IPS-18a (cell line): Measurements from ENCODE around the gene OR6C68.
"Not testable (repeated sequence)": the region's sequence is repeated elsewhere in the genome, so short reads cannot be mapped to it uniquely, and the experiment has no call there.

Experiments
- H3K27ac ChIP-seq: one replicate; pipeline ENCODE4 v1.5.1; 2013; ENCODE audit warnings: low read length
- H3K27me3 ChIP-seq: one replicate; pipeline ENCODE4 v1.6.1; 2013; ENCODE audit warnings: mild to moderate bottlenecking, low read length; ENCODE audit not compliant: control insufficient read depth, insufficient read depth
- H3K36me3 ChIP-seq: one replicate; pipeline ENCODE4 v1.6.1; 2013; ENCODE audit warnings: low read depth, low read length; ENCODE audit not compliant: control insufficient read depth
- H3K4me1 ChIP-seq: one replicate; pipeline ENCODE4 v1.6.1; 2013; ENCODE audit warnings: low read depth, low read length; ENCODE audit not compliant: control insufficient read depth
- H3K4me3 ChIP-seq: one replicate; pipeline ENCODE4 v1.5.1; 2013; ENCODE audit warnings: low read length
- H3K9ac ChIP-seq: one replicate; pipeline ENCODE4 v1.6.1; 2013; ENCODE audit warnings: mild to moderate bottlenecking, low read length, moderate library complexity
- H3K9me3 ChIP-seq: one replicate; pipeline ENCODE4 v1.6.1; 2013; ENCODE audit warnings: low read depth, low read length; ENCODE audit not compliant: control insufficient read depth

OR6C68 gene

DNA sequence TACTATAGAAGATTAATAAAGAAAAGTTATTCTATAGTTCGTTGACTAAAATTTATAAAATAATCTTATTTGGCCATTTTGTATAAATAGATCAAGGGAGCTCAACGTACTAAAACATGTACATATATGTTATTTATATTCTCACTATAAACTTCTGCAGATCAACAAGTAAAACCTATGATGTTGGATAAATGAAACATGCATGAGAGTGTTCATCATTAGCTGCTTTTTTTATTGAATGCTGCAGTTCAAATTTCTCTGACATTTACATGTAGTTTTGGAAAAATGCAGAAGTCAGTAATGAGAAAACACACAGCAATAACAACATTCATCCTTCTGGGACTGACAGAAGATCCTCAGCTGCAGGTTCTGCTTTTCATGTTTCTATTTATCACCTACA, at the start of gene OR6C68:
TSS of gene OR6C68 (plus strand) at position 301 of the 400 bp plus-strand sequence. CDS start at position 301, 0 bp downstream.
- H3K4me3 ChIP-seq = no peak within 1 kb of the TSS
- no peak within 1 kb of the TSS for H3K27ac ChIP-seq
- H3K4me1 ChIP-seq = no peaks in the 10 kb centered on the region
- H3K27me3 ChIP-seq = no peaks in the 10 kb centered on the region
- no peaks in the 10 kb centered on the region for H3K36me3 ChIP-seq
- H3K9me3 ChIP-seq = no peaks in the 10 kb centered on the region
- no peak within 1 kb of the TSS for H3K9ac ChIP-seq

DNA sequence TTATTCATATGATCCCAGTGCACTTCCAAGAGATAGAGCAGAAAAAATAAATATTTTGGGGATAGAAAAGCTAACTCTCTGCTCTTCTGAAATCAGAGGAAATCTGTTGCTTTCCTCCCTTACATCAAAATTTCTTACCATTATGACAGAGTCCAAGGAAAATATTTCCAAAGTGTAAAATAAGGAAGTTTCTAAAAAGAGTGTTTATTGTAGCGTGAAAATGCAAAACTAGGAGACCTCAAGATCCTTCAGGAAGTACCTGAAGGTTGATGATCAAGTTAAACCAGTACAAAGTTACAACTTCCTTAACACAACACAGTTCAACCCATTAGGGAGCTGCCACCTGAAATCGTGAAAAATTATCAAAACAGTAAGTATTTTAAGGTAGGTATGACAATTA, 48.4 kb upstream of the OR6C68 start, which contains the start of gene OR6C2:
TSS of gene OR6C2 (plus strand) at position 301 of the 400 bp plus-strand sequence. CDS start 8,138 bp downstream, outside the sequence.
- H3K9me3 ChIP-seq = peaks cover 4% of the 10 kb centered on the region
- no peaks in the 10 kb centered on the region for H3K27me3 ChIP-seq
- H3K4me3 ChIP-seq = no peak within 1 kb of the TSS
- H3K4me1 ChIP-seq = no peaks in the 10 kb centered on the region
- no peak within 1 kb of the TSS for H3K27ac ChIP-seq
- no peak within 1 kb of the TSS for H3K9ac ChIP-seq
- H3K36me3 ChIP-seq = no peaks in the 10 kb centered on the region

DNA sequence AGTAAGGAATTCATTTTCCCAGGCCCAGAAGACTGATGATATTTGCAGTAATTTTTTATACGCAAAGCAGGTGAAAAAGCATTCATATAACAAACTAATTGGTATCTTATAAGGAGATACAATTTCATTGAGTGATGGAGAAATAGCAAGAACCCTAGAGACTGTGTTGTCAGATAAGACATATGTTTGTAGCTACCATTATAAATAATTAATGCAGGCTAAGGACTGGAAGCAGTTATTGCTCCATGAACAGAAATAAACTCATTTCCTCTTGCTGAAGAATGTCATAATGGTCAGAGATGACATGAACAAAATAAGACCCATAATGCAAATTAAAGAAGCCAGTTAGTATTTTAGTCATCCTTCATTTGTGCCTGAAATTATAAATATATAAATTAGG, 46.8 kb upstream of the OR6C68 start:
- no peaks in the 10 kb centered on the region for H3K36me3 ChIP-seq
- H3K4me3 ChIP-seq = no peak overlapping the region
- H3K4me1 ChIP-seq = no peaks in the 10 kb centered on the region
- no peak overlapping the region for H3K27ac ChIP-seq
- H3K9me3 ChIP-seq = peaks cover 3% of the 10 kb centered on the region
- H3K27me3 ChIP-seq = no peaks in the 10 kb centered on the region
- no peak overlapping the region for H3K9ac ChIP-seq

GRCh38 chr12:55446326-55446725, 45.9 kb upstream of the OR6C68 start:
- Histone ChIP-seq H3K4me1 (no peaks in the 10 kb centered on the region), H3K4me3 (no peak overlapping the region), H3K27me3 (no peaks in the 10 kb centered on the region), H3K36me3 (no peaks in the 10 kb centered on the region), H3K9ac (no peak overlapping the region), H3K27ac (no peak overlapping the region), H3K9me3 (no peaks in the 10 kb centered on the region)

GRCh38 chr12:55448825-55449224, 43.4 kb upstream of the OR6C68 start:
- Histone ChIP-seq H3K4me1 (no peaks in the 10 kb centered on the region), H3K4me3 (no peak overlapping the region), H3K36me3 (no peaks in the 10 kb centered on the region), H3K27me3 (no peaks in the 10 kb centered on the region), H3K9ac (no peak overlapping the region), H3K27ac (no peak overlapping the region), H3K9me3 (no peaks in the 10 kb centered on the region)

- not testable (repeated sequence) for H3K4me3 ChIP-seq, H3K4me1 ChIP-seq, H3K36me3 ChIP-seq, H3K27ac ChIP-seq, H3K9me3 ChIP-seq, H3K9ac ChIP-seq, H3K27me3 ChIP-seq
Measured at GRCh38 chr12:55464926-55465325, 27.3 kb upstream of the OR6C68 start.

DNA sequence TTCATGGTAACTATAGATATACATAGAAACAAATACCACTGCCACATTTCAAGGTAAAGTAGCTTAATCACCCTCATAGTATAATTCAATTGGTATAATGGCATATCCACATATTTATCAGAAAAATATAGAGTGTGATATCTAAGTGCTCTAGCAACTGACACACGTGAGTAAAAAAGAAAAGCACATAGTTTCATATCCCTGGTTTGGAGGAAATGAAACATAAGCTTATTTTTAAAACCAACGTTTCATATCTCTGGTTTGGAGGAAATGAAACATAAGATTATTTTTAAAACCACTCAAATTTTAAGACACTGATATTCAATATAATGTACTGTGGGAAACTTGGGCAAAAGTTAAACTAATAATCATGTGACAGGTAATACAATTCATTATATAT, 24.3 kb upstream of the OR6C68 start:
- no peaks in the 10 kb centered on the region for H3K4me1 ChIP-seq
- no peak overlapping the region for H3K27ac ChIP-seq
- no peaks in the 10 kb centered on the region for H3K9me3 ChIP-seq
- no peaks in the 10 kb centered on the region for H3K36me3 ChIP-seq
- no peak overlapping the region for H3K4me3 ChIP-seq
- no peaks in the 10 kb centered on the region for H3K27me3 ChIP-seq
- no peak overlapping the region for H3K9ac ChIP-seq

GRCh38 chr12:55469291-55469690, 22.9 kb upstream of the OR6C68 start:
- no peak overlapping the region for H3K27ac ChIP-seq
- no peaks in the 10 kb centered on the region for H3K36me3 ChIP-seq
- H3K27me3 ChIP-seq = no peaks in the 10 kb centered on the region
- H3K4me1 ChIP-seq = no peaks in the 10 kb centered on the region
- no peaks in the 10 kb centered on the region for H3K9me3 ChIP-seq
- no peak overlapping the region for H3K4me3 ChIP-seq
- H3K9ac ChIP-seq = no peak overlapping the region

- H3K9ac ChIP-seq = no peak within 1 kb of the TSS
- no peaks in the 10 kb centered on the region for H3K4me1 ChIP-seq
- no peaks in the 10 kb centered on the region for H3K27me3 ChIP-seq
Measured at GRCh38 chr12:55470088-55470829, 21.9 kb upstream of the OR6C68 start, which contains the start of gene OR6C70. TSS of gene OR6C70 (minus strand) at chr12:55470138. CDS start at chr12:55470138, 0 bp downstream.

GRCh38 chr12:55472264-55472663, 19.9 kb upstream of the OR6C68 start:
- H3K4me3 ChIP-seq = no peak overlapping the region
- H3K36me3 ChIP-seq = no peaks in the 10 kb centered on the region
- no peaks in the 10 kb centered on the region for H3K4me1 ChIP-seq
- no peaks in the 10 kb centered on the region for H3K27me3 ChIP-seq
- H3K9ac ChIP-seq = no peak overlapping the region
- H3K27ac ChIP-seq = no peak overlapping the region
- H3K9me3 ChIP-seq = no peaks in the 10 kb centered on the region

More at GRCh38 chr12:55470088-55470829, 21.9 kb upstream of the OR6C68 start, which contains the start of gene OR6C70:
- Histone ChIP-seq H3K27ac (no peak within 1 kb of the TSS), H3K36me3 (no peaks in the 10 kb centered on the region), H3K4me3 (no peak within 1 kb of the TSS), H3K9me3 (no peaks in the 10 kb centered on the region)

- not testable (repeated sequence) for H3K36me3 ChIP-seq, H3K4me1 ChIP-seq, H3K27me3 ChIP-seq, H3K4me3 ChIP-seq, H3K9ac ChIP-seq, H3K9me3 ChIP-seq, H3K27ac ChIP-seq
Measured at GRCh38 chr12:55479136-55479535, 13.0 kb upstream of the OR6C68 start.

DNA sequence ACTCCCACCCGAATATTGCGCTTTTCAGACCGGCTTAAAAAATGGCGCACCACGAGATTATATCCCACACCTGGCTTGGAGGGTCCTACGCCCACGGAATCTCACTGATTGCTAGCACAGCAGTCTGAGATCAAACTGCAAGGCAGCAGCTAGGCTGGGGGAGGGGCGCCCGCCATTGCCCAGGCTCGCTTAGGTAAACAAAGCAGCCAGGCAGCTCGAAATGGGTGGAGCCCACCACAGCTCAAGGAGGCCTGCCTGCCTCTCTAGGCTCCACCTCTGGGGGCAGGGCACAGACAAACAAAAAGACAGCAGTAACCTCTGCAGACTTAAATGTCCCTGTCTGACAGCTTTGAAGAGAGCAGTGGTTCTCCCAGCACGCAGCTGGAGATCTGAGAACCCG, 7.9 kb upstream of the OR6C68 start:
- not testable (repeated sequence) for H3K27me3 ChIP-seq, H3K4me1 ChIP-seq, H3K27ac ChIP-seq, H3K9ac ChIP-seq, H3K4me3 ChIP-seq, H3K9me3 ChIP-seq, H3K36me3 ChIP-seq
